SU-DHL-6 (cell line): Measurements from ENCODE around the gene DCDC2C.

ENCODE experiments used
- CTCF ChIP-seq: fragments of 200-600 bp; sonication (generic); IDR thresholded peaks from one replicate; pipeline ENCODE4 v1.5.1; 2017; ENCODE audit warnings: antibody characterized with exemption, mild to moderate bottlenecking, low read length, moderate library complexity; ENCODE audit not compliant: insufficient read depth, poor library complexity, severe bottlenecking
- EZH2phosphoT487 ChIP-seq: fragments of 200-600 bp; sonication (generic), shearing (Covaris generic); conservative IDR thresholded peaks from 2 replicates; pipeline ENCODE4 v1.6.1; 2018; ENCODE audit warnings: mild to moderate bottlenecking, antibody characterized with exemption, low read length, moderate library complexity, mixed read lengths

DNA sequence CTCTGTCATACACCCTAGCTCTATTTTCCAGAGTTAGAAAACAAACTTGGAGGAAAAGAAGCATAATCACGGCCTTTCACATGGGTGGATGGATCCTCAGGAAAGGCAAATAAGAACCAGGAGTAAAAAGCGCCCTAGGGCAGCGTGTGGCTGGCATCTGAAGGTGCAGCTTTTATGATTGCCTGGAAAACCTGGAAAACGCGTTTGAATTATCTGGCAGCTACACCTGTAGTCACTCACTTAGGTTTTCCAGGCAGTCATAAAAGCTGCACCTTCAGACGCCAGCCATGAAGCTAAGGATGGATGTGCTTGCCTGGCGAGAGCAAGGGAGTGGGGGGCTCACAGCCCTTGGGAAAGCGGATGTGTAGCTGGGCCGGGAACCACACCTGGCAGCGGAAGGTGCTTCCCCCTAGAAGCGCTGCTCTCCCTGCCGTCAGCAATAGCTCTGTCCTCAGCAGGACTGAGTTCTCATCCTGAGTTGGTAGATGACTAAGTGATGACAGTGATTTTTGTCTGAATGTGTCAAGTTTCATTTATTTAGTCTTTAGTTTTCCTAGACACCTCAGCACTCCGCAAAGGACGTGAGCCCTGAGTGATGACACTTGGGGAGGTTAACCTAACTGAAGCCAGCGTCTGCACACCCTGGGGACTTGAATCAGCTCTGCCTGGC, 82.0 kb downstream of the DCDC2C start:
- no peak for TF ChIP-seq CTCF
- no peak for TF ChIP-seq EZH2phosphoT487
